ENCODE measurements around the gene QSOX1.

Gene QSOX1

DNA sequence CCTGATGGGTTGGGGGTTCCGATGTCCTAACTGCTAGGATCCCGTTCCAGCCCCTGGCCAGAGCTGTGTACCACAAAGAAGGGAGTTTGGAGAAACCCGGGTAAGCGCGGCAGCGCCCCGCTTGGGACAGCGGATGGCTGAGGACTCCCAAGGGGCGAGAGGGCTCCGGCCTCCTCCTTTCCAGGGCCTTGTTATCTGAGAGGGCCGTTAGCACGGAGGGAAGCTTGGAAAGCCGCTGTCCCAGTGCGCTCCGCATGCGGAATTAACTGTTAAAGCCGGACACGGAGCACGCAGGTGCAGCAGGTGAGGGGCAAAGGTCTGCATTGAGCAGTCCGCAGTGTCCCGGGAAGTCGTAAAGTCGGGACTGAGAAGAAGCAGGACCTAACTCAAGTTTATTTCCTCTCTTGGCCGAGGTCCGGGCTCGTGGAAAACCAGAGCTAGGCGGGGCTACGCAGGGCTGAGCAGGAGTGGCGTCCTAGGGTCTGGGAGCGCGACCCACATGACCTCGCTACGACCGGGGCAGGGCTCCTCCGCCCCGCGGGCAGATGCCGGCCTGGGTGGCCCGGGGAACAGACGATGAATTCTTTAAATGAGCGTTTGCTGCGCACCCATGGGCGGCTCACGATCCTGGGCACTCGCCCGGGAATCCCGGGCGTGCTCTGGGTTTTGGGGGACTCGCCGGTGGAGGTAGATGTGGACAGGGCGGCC, 79.9 kb downstream of the QSOX1 start:
- H3K36me3 ChIP-seq (ENCODE audit: insufficient read depth, low read length), result no peaks in the 10 kb centered on the region
- peaks cover 90% of the 10 kb centered on the region for H3K27me3 ChIP-seq (ENCODE audit: insufficient read depth, low read length)
- no peaks in the 10 kb centered on the region for H3K9me3 ChIP-seq (ENCODE audit: low read length)
- H2AFZ ChIP-seq (ENCODE audit: low read depth, low read length), result no peak overlapping the region
- peaks cover 26% of the 10 kb centered on the region for H3K4me1 ChIP-seq (ENCODE audit: insufficient read depth, low read length)
- H3K4me3 ChIP-seq (ENCODE audit: low read length), result no peak overlapping the region

- H3K4me1 ChIP-seq (ENCODE audit: insufficient read depth, low read length), result peaks cover 26% of the 10 kb centered on the region
- H3K27me3 ChIP-seq (ENCODE audit: insufficient read depth, low read length), result peaks cover 95% of the 10 kb centered on the region
- H3K36me3 ChIP-seq (ENCODE audit: insufficient read depth, low read length), result no peaks in the 10 kb centered on the region
- no peaks in the 10 kb centered on the region for H3K9me3 ChIP-seq (ENCODE audit: low read length)
- no peak overlapping the region for H2AFZ ChIP-seq (ENCODE audit: low read depth, low read length)
- H3K4me3 ChIP-seq (ENCODE audit: low read length), result no peak overlapping the region
Observed at GRCh38 chr1:180235077-180235501, 80.4 kb downstream of the QSOX1 start.

- H3K27me3 ChIP-seq (ENCODE audit: insufficient read depth, low read length), result peaks cover 98% of the 10 kb centered on the region
- no peak overlapping the region for H3K4me3 ChIP-seq (ENCODE audit: low read length)
- H3K9me3 ChIP-seq (ENCODE audit: low read length), result no peaks in the 10 kb centered on the region
- no peaks in the 10 kb centered on the region for H3K36me3 ChIP-seq (ENCODE audit: insufficient read depth, low read length)
- no peak overlapping the region for H2AFZ ChIP-seq (ENCODE audit: low read depth, low read length)
- peaks cover 21% of the 10 kb centered on the region for H3K4me1 ChIP-seq (ENCODE audit: insufficient read depth, low read length)
Observed at GRCh38 chr1:180235502-180236239, 81.0 kb downstream of the QSOX1 start.

DNA sequence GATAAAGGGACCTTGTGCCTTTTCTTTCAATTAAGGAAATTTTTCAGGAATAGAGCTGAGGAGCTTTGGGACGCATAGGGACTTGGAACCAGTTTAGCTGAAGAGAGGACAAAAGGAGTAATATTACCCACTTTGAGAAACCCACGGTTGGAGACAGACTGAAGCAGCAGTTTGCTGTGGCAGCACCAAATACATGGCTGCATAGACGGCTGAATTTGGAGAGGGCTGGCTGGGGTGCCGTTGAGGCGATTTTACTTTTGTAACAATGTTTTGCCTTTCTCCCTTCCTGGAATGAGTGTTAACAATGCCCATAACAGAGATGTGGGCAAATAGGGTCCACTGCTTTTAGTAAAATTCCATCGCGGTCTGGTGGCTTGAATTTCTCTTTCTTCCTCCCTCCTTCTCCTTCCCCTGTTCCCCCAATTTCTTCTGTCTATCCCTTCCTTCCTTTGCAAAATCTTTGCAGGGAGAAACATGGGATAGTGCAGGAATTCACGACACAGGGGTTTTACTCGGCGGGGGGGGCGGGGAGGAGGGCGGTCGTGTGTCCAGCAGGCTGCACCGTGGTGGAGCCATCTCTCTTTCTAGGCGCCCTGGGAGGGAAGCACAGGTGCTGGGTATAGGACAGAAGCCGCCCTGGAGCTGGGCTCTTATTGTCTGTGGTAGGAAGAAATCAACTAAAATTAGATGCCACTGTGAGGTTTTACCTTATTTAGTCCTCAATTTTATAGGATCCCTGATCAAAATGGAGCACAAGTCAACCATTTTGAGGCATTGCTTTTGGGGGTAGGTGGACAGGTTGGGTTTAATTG, 82.2 kb downstream of the QSOX1 start:
- no peak overlapping the region for H3K4me3 ChIP-seq (ENCODE audit: low read length)
- H3K36me3 ChIP-seq (ENCODE audit: insufficient read depth, low read length), result no peaks in the 10 kb centered on the region
- H3K4me1 ChIP-seq (ENCODE audit: insufficient read depth, low read length), result peaks cover 9% of the 10 kb centered on the region
- no peaks in the 10 kb centered on the region for H3K9me3 ChIP-seq (ENCODE audit: low read length)
- H2AFZ ChIP-seq (ENCODE audit: low read depth, low read length), result no peak overlapping the region
- peaks cover 96% of the 10 kb centered on the region for H3K27me3 ChIP-seq (ENCODE audit: insufficient read depth, low read length)

GRCh38 chr1:180237869-180238476, 83.3 kb downstream of the QSOX1 start:
- H3K27me3 ChIP-seq (ENCODE audit: insufficient read depth, low read length), result peaks cover 95% of the 10 kb centered on the region

DNA sequence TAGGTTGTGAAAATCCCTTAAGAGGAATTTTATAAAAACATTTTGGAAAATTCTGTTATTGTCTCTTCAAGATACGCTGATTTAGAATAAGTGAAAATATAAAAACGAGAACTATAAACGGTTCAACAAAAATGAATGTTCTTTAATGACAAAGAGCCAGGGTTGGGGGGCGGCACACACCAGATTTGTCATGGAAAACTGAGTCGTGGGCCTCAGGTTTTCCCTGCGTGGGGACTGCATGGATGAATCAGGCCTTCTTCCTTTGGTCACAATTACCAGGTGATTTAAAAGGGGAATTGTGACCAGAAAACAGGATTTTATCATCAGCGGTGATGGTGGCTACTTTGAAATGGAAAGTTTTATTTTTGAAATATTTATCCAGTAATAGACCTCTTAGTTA, 84.0 kb downstream of the QSOX1 start:
- Histone ChIP-seq H3K9me3 (ENCODE audit: low read length) (no peaks in the 10 kb centered on the region), H3K4me1 (ENCODE audit: insufficient read depth, low read length) (peaks cover 9% of the 10 kb centered on the region), H3K27me3 (ENCODE audit: insufficient read depth, low read length) (peaks cover 91% of the 10 kb centered on the region), H3K36me3 (ENCODE audit: insufficient read depth, low read length) (no peaks in the 10 kb centered on the region), H2AFZ (ENCODE audit: low read depth, low read length) (no peak overlapping the region), H3K4me3 (ENCODE audit: low read length) (no peak overlapping the region)

More at GRCh38 chr1:180237869-180238476, 83.3 kb downstream of the QSOX1 start:
- Histone ChIP-seq H3K4me3 (ENCODE audit: low read length) (no peak overlapping the region), H3K36me3 (ENCODE audit: insufficient read depth, low read length) (no peaks in the 10 kb centered on the region), H3K9me3 (ENCODE audit: low read length) (no peaks in the 10 kb centered on the region), H3K4me1 (ENCODE audit: insufficient read depth, low read length) (peaks cover 9% of the 10 kb centered on the region), H2AFZ (ENCODE audit: low read depth, low read length) (no peak overlapping the region)

DNA sequence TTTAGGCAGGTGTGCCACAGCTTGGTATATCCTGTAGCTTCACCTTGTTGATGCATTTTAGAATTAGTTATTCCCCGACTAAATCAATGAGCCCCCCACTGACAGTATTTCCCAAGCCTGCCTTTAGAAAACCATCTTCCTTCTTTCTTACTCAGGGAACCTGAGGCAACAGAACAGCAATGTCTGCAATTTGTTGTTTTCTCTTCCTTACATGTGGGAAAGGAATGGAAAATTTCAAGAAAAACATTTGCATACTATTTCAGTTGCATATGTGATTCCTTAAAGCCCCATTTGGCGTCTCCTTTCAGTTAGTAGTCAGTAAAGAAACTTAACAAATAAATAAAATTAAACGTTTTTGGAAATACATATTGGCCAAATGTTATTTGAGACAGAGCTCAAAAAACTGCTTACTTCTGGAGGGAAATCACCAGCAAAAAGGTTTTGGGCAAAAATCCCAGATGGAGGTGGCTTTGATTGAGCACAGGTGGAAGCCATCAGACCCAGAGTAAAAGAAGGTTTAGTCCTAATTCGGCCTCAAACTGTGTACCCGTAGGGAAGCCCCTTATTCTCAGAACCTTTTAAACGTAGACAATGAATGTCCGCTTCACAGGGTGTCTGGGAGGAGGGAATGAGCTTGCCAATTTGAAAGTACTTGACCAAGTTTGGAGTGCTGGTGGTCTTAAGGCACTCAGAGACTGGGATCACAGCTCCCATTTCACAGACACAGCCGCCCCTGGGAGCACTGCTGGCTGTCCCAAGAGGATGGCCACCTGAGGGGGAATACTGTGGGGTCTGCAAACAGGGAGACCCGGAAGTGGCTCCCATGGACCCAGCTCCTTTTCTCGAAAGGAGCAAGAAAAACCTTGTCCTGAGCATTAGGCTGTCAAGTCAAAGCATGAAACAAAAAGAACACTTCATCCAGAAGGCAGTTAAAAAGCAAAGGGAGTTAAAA, 84.8 kb downstream of the QSOX1 start:
- Histone ChIP-seq H3K27me3 (ENCODE audit: insufficient read depth, low read length) (peaks cover 87% of the 10 kb centered on the region), H3K4me3 (ENCODE audit: low read length) (no peak overlapping the region), H3K9me3 (ENCODE audit: low read length) (no peaks in the 10 kb centered on the region), H2AFZ (ENCODE audit: low read depth, low read length) (no peak overlapping the region), H3K4me1 (ENCODE audit: insufficient read depth, low read length) (peaks cover 7% of the 10 kb centered on the region), H3K36me3 (ENCODE audit: insufficient read depth, low read length) (no peaks in the 10 kb centered on the region)

DNA sequence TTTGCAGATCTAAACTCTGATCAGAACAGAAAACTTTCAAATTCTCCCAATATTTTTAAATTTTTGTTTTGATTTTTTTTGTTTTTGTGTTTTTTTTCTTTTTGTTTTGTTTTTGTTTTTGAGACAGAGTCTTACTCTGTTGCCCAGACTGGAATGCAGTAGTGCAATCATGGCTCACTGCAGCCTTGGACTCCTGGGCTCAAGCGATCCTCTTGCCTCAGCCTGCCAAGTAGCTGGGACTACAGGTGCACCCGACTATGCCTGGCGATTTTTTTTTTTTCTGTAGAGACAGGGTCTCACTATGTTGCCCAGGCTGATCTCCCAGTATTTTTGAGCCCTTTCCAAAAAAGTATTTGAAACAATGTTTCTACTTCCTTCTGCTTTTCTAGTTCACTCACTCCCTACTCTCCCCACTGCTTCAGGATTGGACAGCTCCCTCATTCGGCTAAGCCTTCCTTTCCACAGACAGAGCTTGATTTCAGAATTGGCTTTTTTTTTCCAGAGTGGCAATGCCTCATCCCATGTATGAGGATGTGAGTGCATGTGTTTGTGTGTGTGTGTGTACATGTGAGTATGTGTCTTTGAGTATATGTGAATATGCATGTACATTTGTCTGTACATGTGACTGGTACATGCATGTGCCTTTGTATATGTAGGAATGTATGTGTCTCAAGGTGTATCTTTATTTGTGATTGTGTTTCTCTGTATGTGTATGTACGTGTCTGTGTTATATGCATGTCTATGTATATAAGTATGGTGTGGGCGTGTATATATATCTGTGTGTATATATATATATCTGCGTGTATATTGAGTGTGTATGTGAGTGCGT, 87.3 kb downstream of the QSOX1 start:
- H3K4me1 ChIP-seq (ENCODE audit: insufficient read depth, low read length), result no peaks in the 10 kb centered on the region
- H3K36me3 ChIP-seq (ENCODE audit: insufficient read depth, low read length), result no peaks in the 10 kb centered on the region
- H3K27me3 ChIP-seq (ENCODE audit: insufficient read depth, low read length), result peaks cover 62% of the 10 kb centered on the region
- H3K4me3 ChIP-seq (ENCODE audit: low read length), result no peak overlapping the region
- H3K9me3 ChIP-seq (ENCODE audit: low read length), result no peaks in the 10 kb centered on the region
- H2AFZ ChIP-seq (ENCODE audit: low read depth, low read length), result no peak overlapping the region

GRCh38 chr1:180243517-180244221, 89.0 kb downstream of the QSOX1 start:
- Histone ChIP-seq H2AFZ (ENCODE audit: low read depth, low read length) (no peak overlapping the region), H3K27me3 (ENCODE audit: insufficient read depth, low read length) (peaks cover 56% of the 10 kb centered on the region), H3K9me3 (ENCODE audit: low read length) (no peaks in the 10 kb centered on the region), H3K4me1 (ENCODE audit: insufficient read depth, low read length) (no peaks in the 10 kb centered on the region), H3K36me3 (ENCODE audit: insufficient read depth, low read length) (no peaks in the 10 kb centered on the region), H3K4me3 (ENCODE audit: low read length) (no peak overlapping the region)

DNA sequence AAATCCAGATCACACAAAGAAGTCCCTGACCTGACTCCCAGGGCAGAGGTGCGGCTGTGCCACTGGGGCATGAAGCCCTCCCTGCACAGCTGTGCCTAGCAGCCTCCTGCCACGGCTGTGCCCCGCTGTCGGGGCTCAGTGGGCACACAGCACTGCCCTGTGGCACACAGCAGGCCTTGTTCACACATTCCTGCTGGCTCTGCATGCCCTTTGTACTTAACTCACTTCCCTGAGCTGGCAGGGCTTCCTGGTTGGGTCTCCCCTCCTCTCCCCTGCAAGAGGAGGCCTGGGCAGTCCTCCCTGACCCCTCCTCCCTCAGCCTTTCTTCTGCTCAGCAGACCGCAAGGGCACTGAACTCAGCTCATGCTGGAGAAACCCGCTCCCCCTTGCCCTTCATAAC, 90.2 kb downstream of the QSOX1 start:
- no peaks in the 10 kb centered on the region for H3K4me1 ChIP-seq (ENCODE audit: insufficient read depth, low read length)
- no peaks in the 10 kb centered on the region for H3K9me3 ChIP-seq (ENCODE audit: low read length)
- H3K36me3 ChIP-seq (ENCODE audit: insufficient read depth, low read length), result no peaks in the 10 kb centered on the region
- no peak overlapping the region for H2AFZ ChIP-seq (ENCODE audit: low read depth, low read length)
- H3K4me3 ChIP-seq (ENCODE audit: low read length), result no peak overlapping the region
- H3K27me3 ChIP-seq (ENCODE audit: insufficient read depth, low read length), result peaks cover 46% of the 10 kb centered on the region

- Histone ChIP-seq H3K4me1 (ENCODE audit: insufficient read depth, low read length) (no peaks in the 10 kb centered on the region), H3K27me3 (ENCODE audit: insufficient read depth, low read length) (peaks cover 29% of the 10 kb centered on the region), H3K9me3 (ENCODE audit: low read length) (no peaks in the 10 kb centered on the region), H2AFZ (ENCODE audit: low read depth, low read length) (no peak overlapping the region), H3K4me3 (ENCODE audit: low read length) (no peak overlapping the region), H3K36me3 (ENCODE audit: insufficient read depth, low read length) (no peaks in the 10 kb centered on the region)
Observed at GRCh38 chr1:180246579-180246978, 91.9 kb downstream of the QSOX1 start.

All from neuron (in vitro differentiated cells).